SU-DHL-6 (cell line): ENCODE results near the gene ZNF680.

Experiments
- CTCF ChIP-seq: fragments of 200-600 bp; sonication (generic); IDR thresholded peaks from one replicate; pipeline ENCODE4 v1.5.1; 2017; ENCODE audit warnings: antibody characterized with exemption, mild to moderate bottlenecking, low read length, moderate library complexity; ENCODE audit not compliant: insufficient read depth, poor library complexity, severe bottlenecking
- EZH2phosphoT487 ChIP-seq: fragments of 200-600 bp; sonication (generic), shearing (Covaris generic); conservative IDR thresholded peaks from 2 replicates; pipeline ENCODE4 v1.6.1; 2018; ENCODE audit warnings: mild to moderate bottlenecking, antibody characterized with exemption, low read length, moderate library complexity, mixed read lengths

DNA sequence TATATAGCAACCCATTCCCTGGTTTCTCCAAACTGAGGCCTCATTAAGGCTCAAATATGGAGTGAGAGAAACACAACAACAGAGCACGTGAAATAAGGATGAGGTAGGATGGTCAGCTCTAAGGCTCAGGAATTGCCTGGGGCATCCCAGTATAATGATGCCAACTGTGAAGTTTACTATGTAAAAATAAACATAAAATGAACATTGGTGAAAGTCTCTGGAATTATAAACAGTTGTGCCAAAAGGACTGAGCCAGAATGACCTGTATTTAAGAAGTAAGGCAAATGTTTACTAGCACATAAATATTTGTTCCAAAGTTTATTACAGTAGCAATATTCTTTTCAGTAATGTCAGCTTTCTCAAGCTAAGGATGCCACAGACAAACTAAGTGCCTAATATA, 64.6 kb downstream of the ZNF680 start:
- TF ChIP-seq CTCF (no peak), EZH2phosphoT487 (no peak)
